Esophagus squamous epithelium (tissue), 4 donors: ENCODE results near the gene TMEM26.

Source experiments
- POLR2A ChIP-seq, 4 donors: fragments of 450-650 bp; IDR thresholded peaks; one replicate each; pipeline ENCODE4 v1.6.1; 2017; ENCODE audit warnings: antibody characterized with exemption in 4 of 4, mild to moderate bottlenecking in 4 of 4, moderate library complexity in 3 of 4
- TF ChIP-seq, protein P1 (sequence below), 6 experiments: fragments of 450-650 bp in 4 of 6; fragments of 200-600 bp in 2 of 6; sonication (generic) in 2 of 6; IDR thresholded peaks; one replicate each; pipeline ENCODE4 v1.5.1; 2016 to 2019; ENCODE audit warnings: antibody characterized with exemption in 6 of 6, mild to moderate bottlenecking in 4 of 6, moderate library complexity in 4 of 6

DNA sequence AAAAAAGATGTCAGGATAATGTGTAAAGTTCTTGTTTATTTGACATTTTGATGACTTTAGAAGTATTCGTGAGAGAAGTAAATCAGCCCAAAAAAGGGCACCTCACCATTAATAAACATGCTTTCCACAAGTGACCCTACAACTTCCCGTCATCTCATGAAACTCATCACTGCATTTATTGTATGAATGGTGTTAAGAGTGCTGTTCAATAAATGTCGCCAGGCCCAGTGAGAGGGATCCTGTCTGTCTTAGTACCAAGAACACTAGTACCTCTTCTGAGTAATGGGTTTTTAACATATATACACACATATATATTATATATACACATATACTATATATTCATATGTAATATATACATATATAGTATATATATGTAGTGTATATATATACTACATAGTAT is 61.9 kb downstream of the TMEM26 start:
- TF ChIP-seq, protein P1, sequence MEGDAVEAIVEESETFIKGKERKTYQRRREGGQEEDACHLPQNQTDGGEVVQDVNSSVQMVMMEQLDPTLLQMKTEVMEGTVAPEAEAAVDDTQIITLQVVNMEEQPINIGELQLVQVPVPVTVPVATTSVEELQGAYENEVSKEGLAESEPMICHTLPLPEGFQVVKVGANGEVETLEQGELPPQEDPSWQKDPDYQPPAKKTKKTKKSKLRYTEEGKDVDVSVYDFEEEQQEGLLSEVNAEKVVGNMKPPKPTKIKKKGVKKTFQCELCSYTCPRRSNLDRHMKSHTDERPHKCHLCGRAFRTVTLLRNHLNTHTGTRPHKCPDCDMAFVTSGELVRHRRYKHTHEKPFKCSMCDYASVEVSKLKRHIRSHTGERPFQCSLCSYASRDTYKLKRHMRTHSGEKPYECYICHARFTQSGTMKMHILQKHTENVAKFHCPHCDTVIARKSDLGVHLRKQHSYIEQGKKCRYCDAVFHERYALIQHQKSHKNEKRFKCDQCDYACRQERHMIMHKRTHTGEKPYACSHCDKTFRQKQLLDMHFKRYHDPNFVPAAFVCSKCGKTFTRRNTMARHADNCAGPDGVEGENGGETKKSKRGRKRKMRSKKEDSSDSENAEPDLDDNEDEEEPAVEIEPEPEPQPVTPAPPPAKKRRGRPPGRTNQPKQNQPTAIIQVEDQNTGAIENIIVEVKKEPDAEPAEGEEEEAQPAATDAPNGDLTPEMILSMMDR (IDR thresholded peaks at IDR 0.05), result no peak
- TF ChIP-seq POLR2A (IDR thresholded peaks at IDR 0.05), result no peak
